Vagina (tissue), 2 donors: ENCODE measurements around the gene KCNH1.

Experiments
- CTCF ChIP-seq, 3 experiments: fragments of 450-650 bp in 2 of 3; fragments of 200-600 bp in 1 of 3; sonication (generic) in 1 of 3; IDR thresholded peaks; one replicate each; pipeline ENCODE4 v1.5.1; 2017 to 2019; ENCODE audit warnings: antibody characterized with exemption in 3 of 3, mild to moderate bottlenecking in 2 of 3, moderate library complexity in 2 of 3
- POLR2A ChIP-seq, 2 donors: fragments of 450-650 bp; IDR thresholded peaks; one replicate each; pipeline ENCODE4 v1.6.1; 2017; ENCODE audit warnings: antibody characterized with exemption in 2 of 2, mild to moderate bottlenecking in 2 of 2, moderate library complexity in 2 of 2

GRCh38 chr1:210728437-210729149 lies 405.4 kb downstream of the KCNH1 start:
- TF ChIP-seq CTCF (IDR thresholded peaks at IDR 0.05), result no peak
- no peak for TF ChIP-seq POLR2A (IDR thresholded peaks at IDR 0.05)
